D721Med (cell line): ENCODE data around the gene UGT1A6.

Source experiments
- DNase-seq: peaks from one replicate; pipeline ENCODE4 v3.0.0; 2011; ENCODE audit warnings: low spot score; ENCODE audit not compliant: insufficient read length
- FAIRE-seq: peaks from 2 replicates; lab custom pipeline; 2011; peaks lifted over from hg19 to GRCh38; lab: Jason Lieb, UNC
- TF ChIP-seq, protein P1 (sequence below): IDR thresholded peaks from 2 replicates; pipeline ENCODE4 v1.5.1; 2012; ENCODE audit warnings: mild to moderate bottlenecking, control low read depth; ENCODE audit not compliant: insufficient read depth; ENCODE audit errors: missing control alignments

The UGT1A6 gene

DNA sequence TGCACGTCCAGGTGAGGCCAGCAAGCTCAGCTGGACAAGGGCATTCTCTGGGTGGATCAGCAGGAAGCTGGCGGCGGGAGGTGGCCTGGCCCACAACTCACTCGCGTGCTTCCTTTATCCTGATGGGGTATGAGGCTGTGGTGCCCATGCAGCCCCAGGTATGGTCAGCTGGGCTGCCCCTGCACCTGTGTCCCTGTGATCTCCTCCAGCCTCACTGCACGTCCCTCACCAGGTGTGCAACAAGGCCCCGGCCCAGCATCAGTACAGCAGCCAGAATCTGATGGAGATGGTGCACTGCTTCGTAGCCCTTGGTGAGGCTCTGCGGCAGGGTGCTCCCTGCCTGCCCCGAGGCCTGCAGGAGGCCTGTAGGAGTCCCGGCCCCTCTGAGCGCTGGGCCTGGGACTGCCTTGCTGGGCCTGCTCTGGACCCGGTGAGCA, 103.1 kb downstream of the UGT1A6 start:
- DNase-seq = no peak
- FAIRE-seq = no peak
- TF ChIP-seq, protein P1, sequence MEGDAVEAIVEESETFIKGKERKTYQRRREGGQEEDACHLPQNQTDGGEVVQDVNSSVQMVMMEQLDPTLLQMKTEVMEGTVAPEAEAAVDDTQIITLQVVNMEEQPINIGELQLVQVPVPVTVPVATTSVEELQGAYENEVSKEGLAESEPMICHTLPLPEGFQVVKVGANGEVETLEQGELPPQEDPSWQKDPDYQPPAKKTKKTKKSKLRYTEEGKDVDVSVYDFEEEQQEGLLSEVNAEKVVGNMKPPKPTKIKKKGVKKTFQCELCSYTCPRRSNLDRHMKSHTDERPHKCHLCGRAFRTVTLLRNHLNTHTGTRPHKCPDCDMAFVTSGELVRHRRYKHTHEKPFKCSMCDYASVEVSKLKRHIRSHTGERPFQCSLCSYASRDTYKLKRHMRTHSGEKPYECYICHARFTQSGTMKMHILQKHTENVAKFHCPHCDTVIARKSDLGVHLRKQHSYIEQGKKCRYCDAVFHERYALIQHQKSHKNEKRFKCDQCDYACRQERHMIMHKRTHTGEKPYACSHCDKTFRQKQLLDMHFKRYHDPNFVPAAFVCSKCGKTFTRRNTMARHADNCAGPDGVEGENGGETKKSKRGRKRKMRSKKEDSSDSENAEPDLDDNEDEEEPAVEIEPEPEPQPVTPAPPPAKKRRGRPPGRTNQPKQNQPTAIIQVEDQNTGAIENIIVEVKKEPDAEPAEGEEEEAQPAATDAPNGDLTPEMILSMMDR = no peak

DNA sequence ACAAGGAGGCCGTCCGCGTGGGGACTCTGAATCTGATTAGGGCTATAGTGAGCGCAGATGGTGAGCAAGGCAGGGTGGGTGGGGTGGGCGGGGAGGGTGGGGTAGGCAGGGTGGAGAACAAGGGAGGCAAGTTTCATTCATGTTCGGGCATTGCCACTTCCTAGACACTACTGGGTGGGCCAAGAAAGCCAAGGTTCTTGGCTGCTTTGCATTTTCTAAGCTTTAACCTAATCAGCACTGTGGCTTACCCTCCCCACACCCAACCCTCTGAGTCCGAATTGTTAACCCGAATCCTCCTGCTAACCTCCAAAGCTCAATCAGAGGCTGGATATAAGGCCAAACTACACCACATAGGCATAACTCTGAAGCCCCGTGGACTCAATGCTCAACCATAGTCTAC, 103.6 kb downstream of the UGT1A6 start:
- DNase-seq = no peak
- no peak for FAIRE-seq
- TF ChIP-seq, protein P1 = no peak

DNA sequence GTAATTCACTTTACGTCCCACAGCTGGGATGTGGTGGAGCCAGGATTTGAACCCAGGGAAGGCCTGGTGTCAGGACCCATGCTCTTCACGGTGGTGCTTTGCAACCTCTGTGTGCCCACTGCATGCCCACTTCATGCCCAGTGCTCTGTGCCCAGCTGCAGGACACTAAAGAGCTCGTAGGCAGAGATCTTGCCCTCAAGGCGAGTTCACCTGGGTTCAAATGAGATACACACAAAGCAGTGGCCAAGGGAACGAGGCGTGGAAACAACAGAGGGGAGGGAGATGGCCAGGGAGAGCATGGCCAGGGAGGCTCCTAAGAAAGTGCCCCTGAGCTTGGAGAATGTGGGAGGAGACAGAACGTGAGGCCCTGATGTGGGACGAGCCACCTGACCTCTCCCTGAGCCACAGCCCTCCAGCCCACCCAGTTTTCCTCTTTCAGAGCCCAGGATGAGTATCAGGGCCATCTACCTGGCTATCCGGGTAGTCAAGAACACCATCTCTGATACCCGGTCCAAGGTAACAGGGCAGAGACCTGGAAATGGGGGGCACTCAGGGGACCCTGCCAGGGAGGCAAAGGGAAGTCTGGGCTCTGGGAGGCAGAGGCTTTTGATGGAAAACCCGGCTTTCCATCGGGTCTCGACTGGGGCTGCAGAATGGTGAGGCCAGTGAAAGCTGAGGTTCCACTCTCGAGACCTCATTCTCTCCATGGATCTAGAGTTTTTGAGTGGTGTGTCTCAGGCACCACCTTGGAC, 105.8 kb downstream of the UGT1A6 start:
- TF ChIP-seq, protein P1 = no peak
- DNase-seq (no peak), FAIRE-seq (no peak)

DNA sequence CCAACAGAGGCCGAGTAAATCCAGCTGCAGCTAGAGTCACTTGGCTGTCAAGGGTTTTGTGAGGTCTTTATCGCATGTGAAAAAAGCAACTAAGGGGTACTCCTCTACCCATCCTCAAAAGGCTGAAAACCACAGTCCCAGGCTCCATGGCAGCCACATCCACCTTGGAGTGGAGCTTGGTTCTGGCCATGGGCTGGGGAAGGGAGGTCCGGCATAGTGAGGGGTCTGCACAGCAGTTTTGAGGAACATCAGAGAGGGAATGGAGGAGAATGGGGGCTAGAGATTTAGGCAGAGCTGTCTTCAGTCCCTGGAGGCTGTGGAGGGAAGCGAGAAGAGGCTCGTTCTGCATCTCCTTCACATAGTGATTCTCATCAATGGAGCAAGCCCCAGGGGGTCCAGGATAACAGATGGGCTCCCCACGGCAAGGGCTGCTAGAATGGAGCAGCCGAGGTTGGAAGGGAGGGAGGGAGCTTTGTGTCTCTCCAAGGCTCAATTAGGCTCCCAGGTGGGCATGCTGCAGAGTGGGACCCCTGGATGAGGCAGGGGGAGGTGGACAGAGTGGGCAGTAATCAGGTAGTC, 106.5 kb downstream of the UGT1A6 start:
- no peak for FAIRE-seq
- TF ChIP-seq, protein P1 = no peak
- no peak for DNase-seq

DNA sequence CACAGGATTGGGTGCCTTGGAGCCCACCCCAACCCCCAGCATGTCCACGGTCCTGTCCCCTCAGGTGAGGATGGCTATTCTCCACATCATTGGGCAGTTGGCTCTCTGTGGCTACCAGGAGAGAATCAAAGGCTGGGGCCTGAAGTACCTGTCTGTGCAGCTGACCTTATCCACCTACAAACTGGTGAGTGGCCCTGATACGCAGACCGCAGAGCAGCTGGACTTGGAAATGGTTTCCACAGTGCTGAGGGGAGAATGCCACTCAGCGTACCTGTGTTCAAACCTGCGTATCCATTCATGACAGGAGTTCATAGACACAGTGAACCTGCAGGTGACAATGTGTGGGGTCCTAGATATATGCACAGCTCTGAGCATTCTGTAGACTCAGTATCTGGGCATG, 107.0 kb downstream of the UGT1A6 start:
- no peak for DNase-seq
- TF ChIP-seq, protein P1 = no peak
- FAIRE-seq = no peak

DNA sequence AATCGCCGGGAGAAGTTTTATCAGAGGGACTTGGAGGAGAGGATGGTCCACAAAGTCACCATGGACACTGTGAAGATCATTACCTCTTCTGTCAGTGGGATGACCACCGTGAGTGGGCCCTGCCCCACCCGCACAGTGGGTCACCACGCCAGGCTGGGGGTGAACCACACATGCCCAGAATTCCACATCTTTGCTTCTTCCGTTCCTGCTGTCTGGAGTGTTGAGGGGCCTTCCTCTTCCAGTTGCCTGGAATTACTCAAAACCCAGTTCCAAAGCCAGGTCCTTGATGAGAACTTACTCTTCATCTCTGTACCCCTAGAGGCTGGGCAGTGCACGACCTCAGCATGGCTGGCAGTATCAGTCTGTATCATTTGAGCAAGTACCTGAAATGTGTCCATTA, 107.5 kb downstream of the UGT1A6 start:
- TF ChIP-seq, protein P1 = no peak
- FAIRE-seq (no peak), DNase-seq (no peak)
